Type B pancreatic cell (in vitro differentiated cells): ENCODE data around the gene RPP38. TPM values are rescaled to one million over a fixed set of nuclear protein-coding genes. Genes with fewer than 3 reads are reported as not detected.
A peak's percentile ranks its signal among the peaks of the same experiment; 100 is the strongest.

Source experiments
- DNase-seq: peaks from one replicate; pipeline ENCODE4 v3.0.0; 2021; ENCODE audit warnings: mixed read lengths; ENCODE audit not compliant: unreplicated experiment; ENCODE audit errors: extremely low spot score
- H3K27ac Mint-ChIP-seq: 2 replicates; pipeline ENCODE4 v1.8.0; 2021; ENCODE audit warnings: mild to moderate bottlenecking, mixed read lengths
- H3K27me3 Mint-ChIP-seq: 2 replicates; pipeline ENCODE4 v1.8.0; 2021; ENCODE audit warnings: mixed read lengths
- H3K36me3 Mint-ChIP-seq: 2 replicates; pipeline ENCODE4 v1.8.0; 2021; ENCODE audit warnings: mixed read lengths
- H3K4me1 Mint-ChIP-seq: one replicate; pipeline ENCODE4 v1.8.0; 2021; ENCODE audit warnings: mixed read lengths; ENCODE audit not compliant: unreplicated experiment
- H3K4me3 Mint-ChIP-seq: 2 replicates; pipeline ENCODE4 v1.8.0; 2021; ENCODE audit warnings: mild to moderate bottlenecking, mixed read lengths
- H3K9me3 Mint-ChIP-seq: 2 replicates; pipeline ENCODE4 v1.8.0; 2021; ENCODE audit warnings: mixed read lengths
- CTCF ChIP-seq: fragments of 200-600 bp; sonication (generic); conservative IDR thresholded peaks from 2 replicates; pipeline ENCODE4 v1.5.0; 2021; ENCODE audit warnings: antibody characterized with exemption, mild to moderate bottlenecking
- total RNA-seq: library from RNA; stranded (reverse); gene quantifications from 2 replicates; pipeline ENCODE4 v1.2.1, GENCODE V29; 2021; ENCODE audit warnings: low replicate concordance

The RPP38 gene
- total RNA-seq, 1 donor from 2014 or later: 18.1 TPM

GRCh38 chr10:15136129-15137035, 39.2 kb downstream of the RPP38 start:
- Mint-ChIP-seq H3K9me3 (no peaks in the 10 kb centered on the region), H3K27ac (no peak overlapping the region), H3K36me3 (peaks cover 16% of the 10 kb centered on the region), H3K27me3 (no peaks in the 10 kb centered on the region), H3K4me1 (peaks cover 5% of the 10 kb centered on the region), H3K4me3 (no peak overlapping the region)
- no peak for TF ChIP-seq CTCF
- no peak for DNase-seq

DNA sequence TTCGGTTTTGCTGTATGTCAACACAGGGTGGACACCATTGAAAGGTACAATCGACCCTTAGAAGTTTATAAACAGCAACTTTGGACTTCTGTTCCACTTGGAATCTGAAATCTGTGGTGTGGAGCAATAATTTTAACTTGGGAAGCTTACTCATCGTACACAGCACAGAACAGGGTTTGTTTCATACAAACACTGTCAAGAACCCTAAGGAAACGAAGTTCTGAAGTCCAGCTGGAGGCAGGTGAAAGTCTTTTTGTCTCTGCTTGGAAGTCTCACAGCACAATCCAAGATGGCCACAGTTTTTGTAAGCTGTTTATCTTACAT, 39.8 kb downstream of the RPP38 start:
- Mint-ChIP-seq H3K27me3 (no peaks in the 10 kb centered on the region), H3K4me1 (peaks cover 11% of the 10 kb centered on the region), H3K36me3 (peaks cover 14% of the 10 kb centered on the region), H3K27ac (no peak overlapping the region), H3K9me3 (no peaks in the 10 kb centered on the region), H3K4me3 (no peak overlapping the region)
- TF ChIP-seq CTCF: no peak
- no peak for DNase-seq

DNA sequence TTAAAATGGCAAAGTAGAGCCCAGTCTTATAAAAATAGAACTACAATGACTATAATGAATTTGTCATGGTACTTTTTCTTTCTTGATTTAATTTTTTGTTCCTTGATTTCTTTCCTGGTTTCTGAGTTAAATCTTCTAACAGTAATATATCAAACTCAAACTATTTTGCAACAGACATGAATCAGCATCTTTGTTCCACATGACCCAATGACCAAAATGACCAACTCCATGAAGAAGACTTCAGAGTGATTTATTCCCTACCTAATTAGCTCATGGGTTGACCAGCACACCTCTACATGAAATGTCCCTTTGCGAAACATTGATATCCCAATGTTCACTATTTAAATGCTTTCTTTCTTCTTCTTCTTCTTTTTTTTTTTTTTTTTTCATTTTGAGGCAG, 40.5 kb downstream of the RPP38 start:
- Mint-ChIP-seq H3K36me3 (peaks cover 14% of the 10 kb centered on the region), H3K4me1 (peaks cover 12% of the 10 kb centered on the region), H3K4me3 (no peak overlapping the region), H3K27me3 (no peaks in the 10 kb centered on the region), H3K27ac (no peak overlapping the region), H3K9me3 (no peaks in the 10 kb centered on the region)
- no peak for DNase-seq
- no peak for TF ChIP-seq CTCF

DNA sequence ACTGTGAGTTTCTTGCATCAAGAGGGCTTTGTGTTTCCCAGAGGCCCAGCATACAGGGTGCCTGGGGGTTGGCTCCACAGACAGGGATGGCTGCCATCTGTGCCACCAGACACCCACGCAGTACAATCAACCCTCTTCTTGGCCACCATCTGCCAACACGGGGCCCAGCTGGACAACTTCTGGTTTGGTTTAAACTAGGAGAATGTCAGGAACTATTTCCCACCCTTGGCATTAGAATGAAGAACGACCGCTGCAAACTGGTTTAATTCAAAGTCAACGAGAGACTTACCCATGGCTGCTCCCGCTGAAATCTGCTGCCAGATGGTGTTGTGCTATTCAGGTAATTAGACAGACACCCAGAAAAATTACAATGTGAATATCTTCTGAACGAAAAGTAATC, 43.5 kb downstream of the RPP38 start:
- no peaks in the 10 kb centered on the region for H3K9me3 Mint-ChIP-seq
- TF ChIP-seq CTCF: no peak

GRCh38 chr10:15141136-15142054, 44.2 kb downstream of the RPP38 start:
- Mint-ChIP-seq H3K9me3 (no peaks in the 10 kb centered on the region), H3K27me3 (no peaks in the 10 kb centered on the region), H3K4me3 (peak overlapping the region; percentile 5), H3K36me3 (peaks cover 11% of the 10 kb centered on the region), H3K27ac (no peak overlapping the region), H3K4me1 (peaks cover 12% of the 10 kb centered on the region)
- no peak for TF ChIP-seq CTCF
- no peak for DNase-seq

More for the DNA sequence above, 43.5 kb downstream of the RPP38 start:
- no peak overlapping the region for H3K27ac Mint-ChIP-seq
- H3K27me3 Mint-ChIP-seq: no peaks in the 10 kb centered on the region
- peaks cover 11% of the 10 kb centered on the region for H3K36me3 Mint-ChIP-seq
- DNase-seq: no peak
- peaks cover 12% of the 10 kb centered on the region for H3K4me1 Mint-ChIP-seq
- no peak overlapping the region for H3K4me3 Mint-ChIP-seq
